ENCODE results near the gene ZNF385C. TPM values are rescaled to one million over a fixed set of nuclear protein-coding genes. Genes with fewer than 3 reads are reported as not detected.

ZNF385C gene
- total and polyA plus RNA-seq, 2 of the 13 experiments (the other 11 are each of a cell fraction or from before 2014, with no cell fraction given): 2.3 to 6.1 TPM

GRCh38 chr17:42005166-42005565 lies 93.1 kb downstream of the ZNF385C start (continued):
- TF ChIP-seq ZNF75D (CRISPR knock-in tag; IDR thresholded peaks at IDR 0.05; ENCODE audit: borderline replicate concordance) (no peak), NFKB2 (CRISPR knock-in tag; IDR thresholded peaks at IDR 0.05; ENCODE audit: borderline replicate concordance) (no peak), GMEB1 (CRISPR knock-in tag; IDR thresholded peaks at IDR 0.05; ENCODE audit: borderline replicate concordance) (no peak), EHMT2 (IDR thresholded peaks at IDR 0.05; ENCODE audit: borderline replicate concordance, low read depth, low read length) (no peak), ASH2L (IDR thresholded peaks at IDR 0.05; ENCODE audit: insufficient read length, low read depth, low read length) (no peak), CBX1 (IDR thresholded peaks at IDR 0.05; ENCODE audit: low read depth) (no peak), SMARCC2 (IDR thresholded peaks at IDR 0.05) (no peak), SMYD3 (CRISPR knock-in tag; IDR thresholded peaks at IDR 0.05) (no peak)

GRCh38 chr17:42002792-42003301 lies 95.4 kb downstream of the ZNF385C start:
- in situ Hi-C loops (cut with HindIII; ENCODE audit: extremely low pct_ligation_motif_present, low pct_unique_long_range_greater_than_20kb): no loop called here
- 21% methylated on average over 3 of the region's 3 CpGs for WGBS (ENCODE audit: low lambda C conversion rate)
- intact Hi-C loops (cut with micrococcal nuclease; ENCODE audit: unreplicated experiment): loop anchor here (2.0 kb wide), 1 partner anchor 14 kb away; the partner anchor contains the start of gene DNAJC7
- POLR2A ChIA-PET: interaction anchor here (0.6 to 9.0 kb wide), 20 partner anchors 10 to 314 kb away, joined by 3 to 183 read pairs (median 5); partner anchors contain the start of genes CNP, DNAJC7, EIF1 and NKIRAS2
- H3K9ac ChIP-seq (ENCODE audit: insufficient read depth, low read depth, low read length): peak overlapping the region; percentile 50
- peak overlapping the region; percentile 77 for H3K27ac ChIP-seq (ENCODE audit: extremely low read length, insufficient read depth, low read length)
- H3K4me1 ChIP-seq (ENCODE audit: insufficient read depth, low read length): peaks cover 42% of the 10 kb centered on the region
- peak overlapping the region; percentile 67 for H3K4me2 ChIP-seq (ENCODE audit: low read depth, low read length)
- no peak overlapping the region for H2AFZ ChIP-seq (ENCODE audit: low read length)
- peaks cover 71% of the 10 kb centered on the region for H3K79me2 ChIP-seq (ENCODE audit: insufficient read depth, low read length)
- DNase-seq (ENCODE audit: low spot score) (peak; percentile 93), FAIRE-seq (peak; percentile 74), ATAC-seq (peak; percentile 84)
- CTCF ChIA-PET (ENCODE audit: low intra/inter-chr PET ratio, low total read pairs): no interaction called here
- BruUV-seq (replicated peaks): TSS peak; percentile 11
- peaks cover 12% of the 10 kb centered on the region for H4K20me1 ChIP-seq (ENCODE audit: insufficient read depth, low read length)
- no peaks in the 10 kb centered on the region for H3K27me3 ChIP-seq (ENCODE audit: control insufficient read depth in 1 of 2, insufficient read depth in 2 of 2, low read length in 2 of 2)
- H3K4me3 ChIP-seq (replicated peaks in 1 of 3; ENCODE audit: insufficient read depth in 1 of 3, low read depth in 2 of 3, low read length in 3 of 3): peak overlapping the region in 1 of 3 experiments; percentile 35; a peak in 1 of 6 replicates
- no peaks in the 10 kb centered on the region for H3K9me3 ChIP-seq (ENCODE audit: low read length)
- peaks cover 16 to 39% of the 10 kb centered on the region in 2 experiments for H3K36me3 ChIP-seq (replicated peaks in 1 of 2; ENCODE audit: control insufficient read depth in 1 of 2, insufficient read depth in 2 of 2, low read length in 2 of 2)
- TF ChIP-seq HNF4G (IDR thresholded peaks at IDR 0.05; ENCODE audit: borderline replicate concordance, low read depth, low read length) (peak; percentile 60; the same call in 1 of the 2 replicates), HNF4G (CRISPR knock-in tag; IDR thresholded peaks at IDR 0.05; ENCODE audit: borderline replicate concordance, low read depth) (peak; percentile 28; the same call in 1 of the 2 replicates), NBN (conservative IDR thresholded peaks at IDR 0.05) (no peak), ZNF879 (CRISPR knock-in tag; IDR thresholded peaks at IDR 0.05) (no peak), ZFP36 (IDR thresholded peaks at IDR 0.05; ENCODE audit: borderline replicate concordance, low read depth, low read length, partially characterized antibody) (no peak), ZNF766 (CRISPR knock-in tag; IDR thresholded peaks at IDR 0.05; ENCODE audit: borderline replicate concordance) (no peak), NCOA2 (CRISPR knock-in tag; IDR thresholded peaks at IDR 0.05) (no peak; the same call in 1 of the 2 replicates), ZNF138 (CRISPR knock-in tag; IDR thresholded peaks at IDR 0.05; ENCODE audit: low read depth) (no peak), U2AF2 (IDR thresholded peaks at IDR 0.05; ENCODE audit: low read depth, low read length) (no peak), KLF13 (CRISPR knock-in tag; IDR thresholded peaks at IDR 0.05) (no peak), ZNF282 (IDR thresholded peaks at IDR 0.05; ENCODE audit: partially characterized antibody) (no peak)
